ENCODE data around the gene MYLIP. TPM values are rescaled to one million over a fixed set of nuclear protein-coding genes. Genes with fewer than 3 reads are reported as not detected.
A peak's percentile ranks its signal among the peaks of the same experiment; 100 is the strongest.
"Not testable (repeated sequence)": the region's sequence is repeated elsewhere in the genome, so short reads cannot be mapped to it uniquely, and the experiment has no call there.

Gene MYLIP
- total RNA-seq, 2 experiments from 2014 or later: 17.3 to 17.6 TPM

DNA sequence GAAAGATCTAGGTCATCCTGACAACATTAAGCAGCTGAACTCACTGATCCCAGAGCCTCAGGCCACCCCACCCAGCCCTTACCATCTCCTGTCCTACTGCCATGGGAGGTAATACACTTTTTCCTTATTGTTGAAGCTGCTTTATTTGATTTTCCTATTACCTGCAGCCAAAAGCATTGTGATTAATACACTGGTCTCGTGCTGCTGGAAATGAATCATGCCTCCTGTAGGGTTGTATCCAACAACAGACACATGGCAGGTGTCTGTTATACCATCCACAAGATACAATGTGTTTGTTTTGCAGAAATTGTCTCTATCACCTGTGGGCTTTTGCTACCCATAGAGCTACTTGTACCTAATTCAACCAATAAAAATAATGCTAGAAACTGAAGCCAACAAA, 34.2 kb downstream of the MYLIP start:
- H3K27ac Mint-ChIP-seq: no peak overlapping the region
- ChIA-PET POLR2A (interaction anchor here (0.5 kb wide), 1 partner anchor 33 kb away, joined by 3 read pairs; no protein-coding TSS in a partner anchor), CTCF (interaction anchor here (0.8 to 2.5 kb wide), 4 partner anchors 20 to 471 kb away, joined by 4 to 9 read pairs (median 4); partner anchors contain the start of gene MYLIP)
- peaks cover 32% of the 10 kb centered on the region for H3K4me1 Mint-ChIP-seq (ENCODE audit: low read depth)
- ATAC-seq (no peak), DNase-seq (no peak)
- peaks cover 8% of the 10 kb centered on the region for H3K27me3 Mint-ChIP-seq (ENCODE audit: low read depth)
- no peaks in the 10 kb centered on the region for H3K9me3 Mint-ChIP-seq (ENCODE audit: insufficient read depth)
- H3K4me3 Mint-ChIP-seq: no peak overlapping the region
- peaks cover 7% of the 10 kb centered on the region for H3K36me3 Mint-ChIP-seq (ENCODE audit: low read depth)

DNA sequence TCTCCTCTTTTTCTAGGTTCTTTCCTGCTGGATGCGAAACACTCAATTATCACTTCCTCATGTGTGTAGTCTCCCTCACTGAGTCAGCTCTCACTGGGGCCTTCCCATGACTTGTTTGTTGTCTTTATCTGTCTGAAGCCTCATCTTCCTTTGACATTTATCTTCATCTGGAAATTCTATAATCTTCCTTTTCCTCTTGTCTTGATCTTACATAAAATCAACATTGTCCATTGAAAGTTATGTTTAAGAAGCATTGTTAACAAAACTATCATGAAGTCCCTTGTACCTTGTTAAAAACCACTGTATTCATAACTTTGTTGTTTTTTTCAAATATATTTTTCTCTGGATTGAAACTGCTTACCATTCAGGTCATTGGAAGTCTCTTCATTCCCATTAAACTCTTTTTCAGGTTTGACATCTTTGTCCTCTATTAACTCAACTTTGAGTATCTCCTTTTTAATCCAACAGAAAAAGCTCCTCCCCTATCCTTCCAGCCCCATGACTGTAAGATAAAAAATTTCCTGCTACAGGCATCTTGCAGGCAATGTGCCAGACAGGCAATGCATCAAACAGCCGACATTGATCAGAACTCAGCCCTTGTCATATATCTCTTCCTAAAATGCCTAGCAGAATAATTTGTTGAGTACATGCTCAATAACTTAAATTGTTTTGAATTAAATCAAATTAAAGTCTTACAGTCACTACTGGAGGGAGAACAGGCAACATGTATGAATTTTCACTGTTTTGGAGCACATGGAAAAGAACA, 34.8 kb downstream of the MYLIP start:
- POLR2A ChIA-PET: interaction anchor here (0.5 to 1.0 kb wide), 2 partner anchors 33 to 34 kb away, joined by 3 to 4 read pairs; no protein-coding TSS in a partner anchor

DNA sequence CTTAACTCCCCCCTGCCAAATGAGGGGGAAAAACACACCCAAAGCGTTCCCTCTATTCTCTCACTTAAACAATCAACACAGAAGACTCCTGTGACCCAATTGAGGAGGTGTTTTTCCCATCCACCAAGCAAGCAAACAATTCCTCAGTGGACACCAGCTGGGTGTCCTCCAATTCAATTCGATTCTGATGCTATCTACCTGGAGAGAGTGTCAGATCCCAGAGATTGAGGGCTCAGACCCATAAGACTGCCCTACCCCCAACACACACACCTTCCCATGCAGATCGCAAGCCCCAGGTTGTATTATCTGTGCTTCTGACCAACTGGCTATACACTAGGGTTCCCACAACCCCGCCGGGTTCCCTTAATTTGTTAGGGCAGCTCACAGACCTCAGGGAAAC, 36.8 kb downstream of the MYLIP start:
- Mint-ChIP-seq H3K4me3 (no peak overlapping the region), H3K4me1 (ENCODE audit: low read depth) (peaks cover 42% of the 10 kb centered on the region), H3K27me3 (ENCODE audit: low read depth) (peaks cover 14% of the 10 kb centered on the region), H3K9me3 (ENCODE audit: insufficient read depth) (no peaks in the 10 kb centered on the region), H3K27ac (no peak overlapping the region), H3K36me3 (ENCODE audit: low read depth) (peaks cover 4% of the 10 kb centered on the region)
- ATAC-seq: no peak
- no peak for DNase-seq
- CTCF ChIA-PET: interaction anchor here (1.4 to 2.6 kb wide), 5 partner anchors 12 to 474 kb away, joined by 3 to 13 read pairs (median 7); partner anchors contain the start of gene MYLIP
- POLR2A ChIA-PET: interaction anchor here (1.4 kb wide), 1 partner anchor 37 kb away, joined by 3 read pairs; no protein-coding TSS in a partner anchor

More for the DNA sequence above, 34.8 kb downstream of the MYLIP start:
- no peak for DNase-seq
- no peak overlapping the region for H3K4me3 Mint-ChIP-seq
- no peaks in the 10 kb centered on the region for H3K9me3 Mint-ChIP-seq (ENCODE audit: insufficient read depth)
- peaks cover 39% of the 10 kb centered on the region for H3K4me1 Mint-ChIP-seq (ENCODE audit: low read depth)
- no peak overlapping the region for H3K27ac Mint-ChIP-seq
- CTCF ChIA-PET: interaction anchor here (0.8 to 2.5 kb wide), 4 partner anchors 19 to 472 kb away, joined by 4 to 9 read pairs (median 4); partner anchors contain the start of gene MYLIP
- no peak for ATAC-seq
- H3K27me3 Mint-ChIP-seq (ENCODE audit: low read depth): peaks cover 10% of the 10 kb centered on the region
- H3K36me3 Mint-ChIP-seq (ENCODE audit: low read depth): peaks cover 6% of the 10 kb centered on the region

DNA sequence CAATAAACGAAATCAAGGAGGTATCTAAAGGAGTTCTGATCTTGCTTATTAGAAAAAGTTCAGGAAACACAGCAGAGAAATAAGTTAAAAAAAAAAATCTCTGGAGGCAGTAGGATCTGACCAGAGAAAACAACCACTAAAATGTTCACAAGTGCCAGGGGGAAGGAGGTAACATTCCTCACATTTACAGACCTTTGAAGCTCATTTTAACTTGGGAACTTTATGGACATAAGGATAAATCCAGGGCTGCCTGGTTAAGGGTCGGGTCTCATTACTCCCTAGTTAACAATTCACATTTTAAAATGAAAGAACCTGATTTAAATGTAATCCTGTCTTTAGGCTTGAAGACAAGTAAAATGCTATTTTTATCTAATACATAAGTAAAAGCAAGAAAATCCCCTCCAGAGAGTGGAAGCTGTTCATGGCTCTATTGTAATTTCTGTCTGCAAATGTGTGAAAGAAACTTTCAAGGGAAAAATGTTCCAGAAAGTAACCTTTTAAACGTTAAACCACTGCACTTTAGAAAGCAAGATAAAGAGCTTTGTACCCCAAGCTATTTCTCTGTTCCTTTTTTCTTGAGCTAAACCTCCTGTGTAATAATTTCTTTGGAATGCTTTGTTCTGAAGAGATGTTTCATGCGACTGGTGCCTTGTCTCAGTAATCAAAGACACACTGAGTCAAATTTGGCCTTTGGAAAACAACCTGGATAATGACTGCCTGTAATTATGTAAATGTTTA, 38.2 kb downstream of the MYLIP start:
- ChIA-PET CTCF (interaction anchor here (1.0 to 2.6 kb wide), 8 partner anchors 12 to 475 kb away, joined by 3 to 13 read pairs (median 6); partner anchors contain the start of gene MYLIP), POLR2A (interaction anchor here (0.7 to 1.4 kb wide), 2 partner anchors 39 to 459 kb away, joined by 3 read pairs; no protein-coding TSS in a partner anchor)
- Mint-ChIP-seq H3K36me3 (ENCODE audit: low read depth) (no peaks in the 10 kb centered on the region), H3K4me1 (ENCODE audit: low read depth) (peaks cover 41% of the 10 kb centered on the region), H3K9me3 (ENCODE audit: insufficient read depth) (no peaks in the 10 kb centered on the region), H3K27me3 (ENCODE audit: low read depth) (peaks cover 14% of the 10 kb centered on the region), H3K27ac (no peak overlapping the region), H3K4me3 (no peak overlapping the region)
- DNase-seq (no peak), ATAC-seq (no peak)

GRCh38 chr6:16168121-16168520, 39.2 kb downstream of the MYLIP start:
- ATAC-seq (peak; percentile 74), DNase-seq (peak; percentile 37)
- Mint-ChIP-seq H3K4me1 (ENCODE audit: low read depth) (peaks cover 33% of the 10 kb centered on the region), H3K27me3 (ENCODE audit: low read depth) (peaks cover 14% of the 10 kb centered on the region), H3K9me3 (ENCODE audit: insufficient read depth) (no peaks in the 10 kb centered on the region), H3K27ac (peak overlapping the region; percentile 41), H3K36me3 (ENCODE audit: low read depth) (no peaks in the 10 kb centered on the region), H3K4me3 (peak overlapping the region; percentile 9)
- ChIA-PET POLR2A (no interaction called here), CTCF (interaction anchor here (1.3 to 1.5 kb wide), 3 partner anchors 21 to 477 kb away, joined by 3 to 11 read pairs (median 7); no protein-coding TSS in a partner anchor)

- peaks cover 25% of the 10 kb centered on the region for H3K4me1 Mint-ChIP-seq (ENCODE audit: low read depth)
- POLR2A ChIA-PET: interaction anchor here (0.6 kb wide), 1 partner anchor 61 kb away, joined by 3 read pairs; no protein-coding TSS in a partner anchor
- peak; percentile 79 for ATAC-seq
- H3K27me3 Mint-ChIP-seq (ENCODE audit: low read depth): peaks cover 16% of the 10 kb centered on the region
- H3K4me3 Mint-ChIP-seq: no peak overlapping the region
- H3K9me3 Mint-ChIP-seq (ENCODE audit: insufficient read depth): no peaks in the 10 kb centered on the region
- peak overlapping the region; percentile 37 for H3K27ac Mint-ChIP-seq
- DNase-seq: peak; percentile 39
- CTCF ChIA-PET: interaction anchor here (0.7 to 2.2 kb wide), 12 partner anchors 11 to 478 kb away, joined by 3 to 16 read pairs (median 6); partner anchors contain the start of gene MYLIP
- no peaks in the 10 kb centered on the region for H3K36me3 Mint-ChIP-seq (ENCODE audit: low read depth)
These were observed 40.0 kb downstream of the MYLIP start for GRCh38 chr6:16168858-16169257.

GRCh38 chr6:16171400-16171799, 42.5 kb downstream of the MYLIP start:
- peaks cover 5% of the 10 kb centered on the region for H3K9me3 Mint-ChIP-seq (ENCODE audit: insufficient read depth)
- peaks cover 12% of the 10 kb centered on the region for H3K27me3 Mint-ChIP-seq (ENCODE audit: low read depth)
- DNase-seq (no peak), ATAC-seq (no peak)
- no peak overlapping the region for H3K4me3 Mint-ChIP-seq
- peaks cover 2% of the 10 kb centered on the region for H3K36me3 Mint-ChIP-seq (ENCODE audit: low read depth)
- H3K27ac Mint-ChIP-seq: no peak overlapping the region
- peaks cover 30% of the 10 kb centered on the region for H3K4me1 Mint-ChIP-seq (ENCODE audit: low read depth)
- CTCF ChIA-PET: interaction anchor here (1.3 kb wide), 1 partner anchor 12 kb away, joined by 4 read pairs; no protein-coding TSS in a partner anchor
- POLR2A ChIA-PET: interaction anchor here (0.6 to 1.0 kb wide), 2 partner anchors 9 to 541 kb away, joined by 3 to 4 read pairs; no protein-coding TSS in a partner anchor

DNA sequence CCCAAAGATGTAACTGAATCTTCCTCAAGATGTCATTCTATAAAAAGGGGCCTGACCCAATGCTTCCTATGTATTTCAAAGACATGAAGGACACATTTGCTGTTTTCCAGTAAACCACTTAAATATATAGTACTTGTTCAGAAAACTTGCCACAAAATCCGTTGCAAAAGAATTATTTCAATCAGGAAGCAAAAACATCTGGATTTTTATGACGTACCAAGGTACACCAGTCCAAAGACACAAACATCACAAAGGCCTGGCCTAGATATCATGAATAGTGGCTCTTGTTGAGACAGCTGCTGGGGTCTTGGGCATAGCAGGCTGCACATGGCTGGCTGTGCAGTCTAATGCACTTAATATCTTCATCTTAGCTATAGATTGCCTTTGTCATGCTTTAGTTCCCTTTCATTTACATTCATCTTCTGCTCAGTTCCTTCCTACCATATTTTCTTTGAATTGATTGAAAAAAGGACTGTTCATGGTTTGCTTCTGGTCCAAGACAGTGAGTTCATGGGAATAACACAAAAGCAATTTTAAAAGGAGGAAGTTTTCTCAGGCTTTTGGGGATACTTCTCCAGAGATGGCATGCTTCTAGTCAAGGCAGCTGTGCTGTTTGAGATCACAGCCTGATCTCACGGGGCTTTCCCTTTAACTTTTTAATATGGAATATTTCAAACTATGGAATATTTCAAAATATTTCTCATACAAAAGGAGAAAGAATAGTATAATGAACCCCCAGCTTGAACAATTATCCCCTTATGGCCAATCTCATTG, 44.5 kb downstream of the MYLIP start:
- peaks cover 26% of the 10 kb centered on the region for H3K4me1 Mint-ChIP-seq (ENCODE audit: low read depth)
- H3K27me3 Mint-ChIP-seq (ENCODE audit: low read depth): peaks cover 11% of the 10 kb centered on the region
- peaks cover 9% of the 10 kb centered on the region for H3K36me3 Mint-ChIP-seq (ENCODE audit: low read depth)
- POLR2A ChIA-PET: no interaction called here
- ATAC-seq: no peak
- CTCF ChIA-PET: interaction anchor here (0.8 to 1.7 kb wide), 2 partner anchors 10 to 20 kb away, joined by 3 to 4 read pairs; no protein-coding TSS in a partner anchor
- no peak for DNase-seq
- no peak overlapping the region for H3K27ac Mint-ChIP-seq
- H3K9me3 Mint-ChIP-seq (ENCODE audit: insufficient read depth): peaks cover 12% of the 10 kb centered on the region
- H3K4me3 Mint-ChIP-seq: no peak overlapping the region

DNA sequence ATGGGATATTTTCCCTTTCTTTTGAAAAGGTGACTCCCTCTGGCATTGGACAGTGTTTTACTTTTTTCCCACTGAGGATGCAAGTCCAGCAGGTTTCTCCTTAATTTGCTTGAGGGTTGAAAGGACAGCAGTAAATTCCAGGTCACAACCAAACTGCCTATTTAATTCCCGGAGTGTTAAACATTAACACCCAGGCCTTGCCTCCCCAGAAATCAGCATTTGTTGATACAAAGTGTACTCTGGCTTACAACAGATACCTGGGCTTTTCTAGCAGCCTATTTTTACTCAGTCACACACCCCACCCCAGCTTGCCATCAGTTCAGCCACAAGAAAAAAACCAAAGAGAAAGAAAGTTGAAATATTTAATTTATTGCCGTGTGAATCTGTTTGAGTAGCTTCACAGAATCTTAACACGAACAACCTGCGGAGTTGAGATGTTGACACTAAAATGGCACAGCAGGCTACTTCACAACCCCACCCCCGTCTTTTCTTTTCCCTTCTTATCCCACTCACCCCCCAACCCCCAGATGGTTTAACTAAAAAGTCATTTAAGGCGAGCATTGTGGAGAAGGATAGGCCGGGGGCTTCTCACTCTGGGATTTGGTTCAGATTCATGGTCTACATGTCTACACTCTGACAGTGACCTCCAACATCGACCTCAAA, 45.7 kb downstream of the MYLIP start:
- Mint-ChIP-seq H3K4me1 (ENCODE audit: low read depth) (peaks cover 25% of the 10 kb centered on the region), H3K36me3 (ENCODE audit: low read depth) (peaks cover 15% of the 10 kb centered on the region), H3K4me3 (no peak overlapping the region), H3K9me3 (ENCODE audit: insufficient read depth) (peaks cover 17% of the 10 kb centered on the region), H3K27ac (no peak overlapping the region), H3K27me3 (ENCODE audit: low read depth) (peaks cover 14% of the 10 kb centered on the region)
- CTCF ChIA-PET: interaction anchor here (1.3 kb wide), 1 partner anchor 9 kb away, joined by 6 read pairs; no protein-coding TSS in a partner anchor
- DNase-seq (no peak), ATAC-seq (no peak)
- POLR2A ChIA-PET: interaction anchor here (1.3 kb wide), 1 partner anchor 46 kb away, joined by 3 read pairs; the partner anchor contains the start of gene MYLIP

DNA sequence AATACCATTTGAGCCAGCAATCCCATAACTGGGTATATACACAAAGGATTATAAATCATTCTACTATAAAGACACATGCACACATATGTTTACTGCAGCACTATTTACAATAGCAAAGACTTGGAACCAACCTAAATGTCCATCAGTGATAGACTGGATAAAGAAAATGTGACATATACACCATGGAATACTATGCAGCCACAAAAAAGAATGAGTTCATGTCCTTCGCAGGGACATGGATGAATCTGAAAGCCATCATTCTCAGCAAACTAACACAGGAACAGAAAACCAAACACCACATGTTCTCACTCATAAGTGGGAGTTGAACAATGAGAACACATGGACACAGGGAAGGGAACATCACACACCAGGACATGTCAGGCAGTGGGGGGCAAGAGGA, 47.7 kb downstream of the MYLIP start:
- Mint-ChIP-seq H3K4me1 (ENCODE audit: low read depth) (peaks cover 32% of the 10 kb centered on the region), H3K36me3 (ENCODE audit: low read depth) (peaks cover 30% of the 10 kb centered on the region), H3K9me3 (ENCODE audit: insufficient read depth) (peaks cover 32% of the 10 kb centered on the region)
- DNase-seq; ATAC-seq; H3K27ac Mint-ChIP-seq; CTCF ChIA-PET; H3K4me3 Mint-ChIP-seq; POLR2A ChIA-PET; H3K27me3 Mint-ChIP-seq (ENCODE audit: low read depth): not testable (repeated sequence)
